Fibroblast of pulmonary artery (primary cell): ENCODE results near the gene PTPN11.
A peak's percentile ranks its signal among the peaks of the same experiment; 100 is the strongest.
"Not testable (repeated sequence)": the region's sequence is repeated elsewhere in the genome, so short reads cannot be mapped to it uniquely, and the experiment has no call there.

Experiments
- DNase-seq: peaks from one replicate; pipeline ENCODE4 v3.0.0-alpha.2; 2010; ENCODE audit warnings: low read depth
- H3K4me3 ChIP-seq: replicated peaks from 2 replicates; pipeline ENCODE4 v1.5.1; 2011; ENCODE audit warnings: low read depth, mild to moderate bottlenecking, control low read depth, low read length, moderate library complexity
- CTCF ChIP-seq: IDR thresholded peaks from 2 replicates; pipeline ENCODE4 v1.5.1; 2011; ENCODE audit warnings: mild to moderate bottlenecking, control low read depth, low read length, inconsistent platforms; ENCODE audit errors: missing control alignments

Gene PTPN11

DNA sequence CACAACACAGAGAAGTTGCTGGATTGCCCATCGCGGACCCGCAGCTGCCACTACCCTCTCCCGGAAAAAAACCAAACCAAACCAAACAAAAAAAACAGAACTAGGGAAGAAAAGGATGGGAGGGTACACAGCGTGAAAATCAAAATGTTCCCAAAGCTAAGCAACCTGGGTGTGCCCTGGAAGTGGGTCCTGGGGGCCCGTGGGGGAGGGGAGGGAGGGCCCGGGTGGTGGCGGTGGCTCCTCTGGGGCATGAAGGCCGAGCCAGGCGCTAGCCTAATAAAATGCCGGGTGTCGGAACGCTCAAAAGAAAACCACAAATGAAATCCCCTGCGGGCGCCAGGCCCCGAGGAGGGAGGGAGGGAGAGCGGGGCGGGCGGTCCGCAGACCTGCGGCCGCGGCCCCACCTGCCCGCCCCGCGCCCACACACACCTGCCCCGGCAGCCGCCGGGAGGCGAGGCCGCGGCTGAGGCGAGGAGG is 37.3 kb upstream of the PTPN11 start:
- H3K4me3 ChIP-seq = peak overlapping the region; percentile 73
- no peak for TF ChIP-seq CTCF
- DNase-seq = no peak

- DNase-seq = peak; percentile 78
- no peak for TF ChIP-seq CTCF
- H3K4me3 ChIP-seq = peak within 1 kb of the TSS; percentile 73
Measured at GRCh38 chr12:112381883-112382796, 36.6 kb upstream of the PTPN11 start, which contains the start of gene HECTD4. Gene HECTD4, minus strand, starts transcription at chr12:112382431. Its CDS starts 303 bp downstream, at chr12:112382128.

- H3K4me3 ChIP-seq = peak overlapping the region; percentile 73
- no peak for DNase-seq
- TF ChIP-seq CTCF = no peak
Measured at GRCh38 chr12:112382866-112383265, 35.9 kb upstream of the PTPN11 start.

DNA sequence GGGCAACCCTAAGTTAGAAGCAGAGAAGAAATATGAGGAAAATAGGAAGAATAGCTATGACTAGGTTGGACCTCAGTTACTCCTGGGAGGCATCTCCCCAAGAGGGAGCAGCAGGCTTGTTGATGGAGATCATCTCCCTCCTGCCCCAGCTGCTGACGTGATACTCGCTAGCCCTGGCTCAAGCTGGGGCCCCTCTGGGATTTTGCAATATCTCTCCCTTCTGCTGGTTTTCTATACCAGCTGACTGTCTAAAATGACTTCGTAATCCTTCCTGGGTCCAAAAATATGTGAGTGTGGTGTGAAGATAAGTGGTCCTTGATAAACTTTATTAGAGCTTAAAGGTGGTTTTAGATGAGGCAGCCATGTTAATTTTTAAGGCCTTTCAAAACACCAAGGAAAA is 32.0 kb upstream of the PTPN11 start:
- H3K4me3 ChIP-seq = no peak overlapping the region
- no peak for TF ChIP-seq CTCF
- DNase-seq = peak; percentile 89

- H3K4me3 ChIP-seq = no peak overlapping the region
- no peak for DNase-seq
- TF ChIP-seq CTCF = no peak
Measured at GRCh38 chr12:112389228-112389627, 29.5 kb upstream of the PTPN11 start.

DNA sequence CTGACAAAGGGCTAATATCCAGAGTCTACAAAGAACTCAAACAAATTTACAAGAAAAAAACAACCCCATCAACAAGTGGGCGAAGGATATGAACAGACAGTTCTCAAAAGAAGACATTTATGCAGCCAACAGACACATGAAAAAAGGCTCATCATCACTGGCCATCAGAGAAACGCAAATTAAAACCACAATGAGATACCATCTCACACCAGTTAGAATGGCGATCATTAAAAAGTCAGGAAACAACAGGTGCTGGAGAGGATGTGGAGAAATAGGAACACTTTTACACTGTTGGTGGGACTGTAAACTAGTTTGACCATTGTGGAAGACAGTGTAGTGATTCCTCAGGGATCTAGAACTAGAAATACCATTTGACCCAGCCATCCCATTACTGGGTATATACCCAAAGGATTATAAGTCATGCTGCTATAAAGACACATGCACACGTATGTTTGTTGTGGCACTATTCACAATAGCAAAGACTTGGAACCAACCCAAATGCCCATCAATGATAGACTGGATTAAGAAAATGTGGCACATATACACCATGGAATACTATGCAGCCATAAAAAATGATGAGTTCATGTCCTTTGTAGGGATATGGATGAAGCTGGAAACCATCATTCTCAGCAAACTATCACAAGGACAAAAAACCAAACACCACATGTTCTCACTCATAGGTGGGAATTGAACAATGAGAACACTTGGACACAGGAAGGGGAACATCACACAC is 28.7 kb upstream of the PTPN11 start:
- not testable (repeated sequence) for H3K4me3 ChIP-seq

GRCh38 chr12:112393328-112393727 is 25.4 kb upstream of the PTPN11 start:
- TF ChIP-seq CTCF = no peak
- no peak for DNase-seq
- no peak overlapping the region for H3K4me3 ChIP-seq

More for the DNA sequence above, 28.7 kb upstream of the PTPN11 start:
- DNase-seq = not testable (repeated sequence)
